OCI-LY1 (cell line): ENCODE results near the gene ENTPD7.

Source experiments
- CTCF ChIP-seq: fragments of 200-600 bp; sonication (generic), shearing (Covaris generic); IDR thresholded peaks from 2 replicates; pipeline ENCODE4 v1.5.1; 2017; ENCODE audit warnings: mild to moderate bottlenecking, antibody characterized with exemption, low read length, moderate library complexity, mixed read lengths
- EZH2 ChIP-seq: fragments of 200-600 bp; sonication (generic), shearing (Covaris generic); IDR thresholded peaks from 2 replicates; pipeline ENCODE4 v1.8.0; 2017; ENCODE audit warnings: borderline replicate concordance, mixed run types, mild to moderate bottlenecking, antibody characterized with exemption, low read length, moderate library complexity, mixed read lengths

- TF ChIP-seq CTCF (no peak), EZH2 (no peak)
These were observed 13.6 kb downstream of the ENTPD7 start for GRCh38 chr10:99672884-99673283.
